GM13976 (cell line): Measurements from ENCODE around the gene RNF157.

Experiments used
- DNase-seq: peaks from one replicate; pipeline ENCODE4 v3.0.0; 2012; ENCODE audit warnings: low spot score
- CTCF ChIP-seq: IDR thresholded peaks from 2 replicates; pipeline ENCODE4 v1.5.1; 2012; ENCODE audit warnings: borderline replicate concordance, mild to moderate bottlenecking; ENCODE audit not compliant: insufficient read depth; ENCODE audit errors: extremely low read depth, missing control alignments, control extremely low read depth
- in situ Hi-C: fragments of 300-500 bp; cut with MboI; formaldehyde crosslinking; loops from one replicate; pipeline ENCODE4 v1.12.0; 2022; ENCODE audit warnings: low sequenced_read_pairs, mixed read lengths, inconsistent platforms; ENCODE audit not compliant: unreplicated experiment

The RNF157 gene

GRCh38 chr17:76138896-76139752, 101.2 kb downstream of the RNF157 start:
- peak; percentile 26 for DNase-seq
- in situ Hi-C loops = no loop called here
- TF ChIP-seq CTCF = no peak

- in situ Hi-C loops = no loop called here
- TF ChIP-seq CTCF = no peak
- DNase-seq = peak; percentile 32
Measured at GRCh38 chr17:76138234-76138895, 101.9 kb downstream of the RNF157 start.

GRCh38 chr17:76137351-76138233, 102.7 kb downstream of the RNF157 start:
- in situ Hi-C loops = no loop called here
- no peak for TF ChIP-seq CTCF
- no peak for DNase-seq

GRCh38 chr17:76137001-76137350, 103.3 kb downstream of the RNF157 start:
- TF ChIP-seq CTCF = no peak
- no peak for DNase-seq
- in situ Hi-C loops = no loop called here

- no peak for DNase-seq
- in situ Hi-C loops = no loop called here
- TF ChIP-seq CTCF = no peak
Measured at GRCh38 chr17:76136276-76137000, 103.9 kb downstream of the RNF157 start.

GRCh38 chr17:76135810-76136188, 104.5 kb downstream of the RNF157 start:
- TF ChIP-seq CTCF = no peak
- DNase-seq = no peak
- in situ Hi-C loops = no loop called here
